Ishikawa (cell line): ENCODE measurements around the gene ZNF778.

ENCODE experiments used
- CREB1 ChIP-seq: IDR thresholded peaks from 2 replicates; pipeline ENCODE4 v1.6.1; 2012; ENCODE audit warnings: low read depth
- EP300 ChIP-seq: IDR thresholded peaks from 2 replicates; pipeline ENCODE4 v1.6.1; 2012; ENCODE audit warnings: borderline replicate concordance
- FOXM1 ChIP-seq: IDR thresholded peaks from 2 replicates; pipeline ENCODE4 v1.6.1; 2012; ENCODE audit warnings: low read depth, borderline replicate concordance
- MAX ChIP-seq: IDR thresholded peaks from 2 replicates; pipeline ENCODE4 v1.6.1; 2012
- NFIC ChIP-seq: IDR thresholded peaks from 2 replicates; pipeline ENCODE4 v1.6.1; 2012
- RAD21 ChIP-seq: IDR thresholded peaks from 2 replicates; pipeline ENCODE4 v1.6.1; 2012; ENCODE audit warnings: low read depth
- REST ChIP-seq: IDR thresholded peaks from 2 replicates; pipeline ENCODE4 v1.6.1; 2012; ENCODE audit warnings: low read depth, mild to moderate bottlenecking
- TAF1 ChIP-seq: IDR thresholded peaks from 2 replicates; pipeline ENCODE4 v1.6.1; 2012; ENCODE audit warnings: low read depth, mild to moderate bottlenecking
- USF1 ChIP-seq: IDR thresholded peaks from 2 replicates; pipeline ENCODE4 v1.6.1; 2012
- YY1 ChIP-seq: IDR thresholded peaks from 2 replicates; pipeline ENCODE4 v1.6.1; 2012; ENCODE audit warnings: low read depth

- TF ChIP-seq REST (no peak), RAD21 (no peak), FOXM1 (no peak), USF1 (no peak), MAX (no peak), EP300 (no peak), TAF1 (no peak), YY1 (no peak), CREB1 (no peak), NFIC (no peak)
These were observed 41.3 kb upstream of the ZNF778 start for GRCh38 chr16:89176147-89176690.
